Transverse colon (tissue), 4 donors: Measurements from ENCODE around the gene CAMTA1.

Experiments used
- POLR2AphosphoS5 ChIP-seq, 3 donors: sonication (generic); formaldehyde crosslinking; IDR thresholded peaks; one replicate each; pipeline ENCODE4 v1.6.1; 2016; ENCODE audit warnings: antibody characterized with exemption in 3 of 3
- TF ChIP-seq, protein P1 (sequence below), 5 experiments: fragments of 200-600 bp in 3 of 5; fragments of 450-650 bp in 2 of 5; sonication (generic) in 3 of 5; IDR thresholded peaks; 1 replicate in 2 of 5; 2 replicates in 3 of 5; pipeline ENCODE4 v1.5.1; 2016 to 2017; ENCODE audit warnings: antibody characterized with exemption in 5 of 5, inconsistent platforms in 3 of 5, mild to moderate bottlenecking in 2 of 5, moderate library complexity in 1 of 5

DNA sequence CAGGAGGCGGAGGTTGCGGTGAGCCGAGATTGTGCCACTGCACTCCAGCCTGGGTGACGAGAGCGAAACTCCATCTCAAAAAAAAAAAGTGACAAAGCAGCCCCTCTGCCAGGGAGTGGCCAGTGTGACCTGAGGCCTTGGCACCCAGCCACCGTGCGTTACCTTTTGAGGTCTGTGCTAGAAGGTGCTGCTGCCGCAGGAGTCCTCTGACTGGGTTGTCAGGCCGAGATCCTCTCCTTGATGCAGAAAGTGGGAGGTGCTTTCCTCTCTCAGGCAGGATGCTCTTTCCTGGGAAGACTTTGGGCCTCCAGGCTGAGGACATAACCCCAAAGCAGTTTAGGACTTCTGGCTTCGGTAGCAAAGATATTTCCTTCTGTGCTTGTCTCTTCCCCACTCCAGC lies 705.3 kb downstream of the CAMTA1 start:
- TF ChIP-seq, protein P1, sequence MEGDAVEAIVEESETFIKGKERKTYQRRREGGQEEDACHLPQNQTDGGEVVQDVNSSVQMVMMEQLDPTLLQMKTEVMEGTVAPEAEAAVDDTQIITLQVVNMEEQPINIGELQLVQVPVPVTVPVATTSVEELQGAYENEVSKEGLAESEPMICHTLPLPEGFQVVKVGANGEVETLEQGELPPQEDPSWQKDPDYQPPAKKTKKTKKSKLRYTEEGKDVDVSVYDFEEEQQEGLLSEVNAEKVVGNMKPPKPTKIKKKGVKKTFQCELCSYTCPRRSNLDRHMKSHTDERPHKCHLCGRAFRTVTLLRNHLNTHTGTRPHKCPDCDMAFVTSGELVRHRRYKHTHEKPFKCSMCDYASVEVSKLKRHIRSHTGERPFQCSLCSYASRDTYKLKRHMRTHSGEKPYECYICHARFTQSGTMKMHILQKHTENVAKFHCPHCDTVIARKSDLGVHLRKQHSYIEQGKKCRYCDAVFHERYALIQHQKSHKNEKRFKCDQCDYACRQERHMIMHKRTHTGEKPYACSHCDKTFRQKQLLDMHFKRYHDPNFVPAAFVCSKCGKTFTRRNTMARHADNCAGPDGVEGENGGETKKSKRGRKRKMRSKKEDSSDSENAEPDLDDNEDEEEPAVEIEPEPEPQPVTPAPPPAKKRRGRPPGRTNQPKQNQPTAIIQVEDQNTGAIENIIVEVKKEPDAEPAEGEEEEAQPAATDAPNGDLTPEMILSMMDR (IDR thresholded peaks at IDR 0.05) = no peak
- TF ChIP-seq POLR2AphosphoS5 (IDR thresholded peaks at IDR 0.05) = no peak
